Activated naive CD8-positive, alpha-beta T cell treated with anti-CD3 and anti-CD28 coated beads, Interleukin-2, amount 50 U/mL, for 24 hours (primary cell): ENCODE measurements around the gene MBP.

ENCODE experiments used
- ATAC-seq: fragments of 150-1000 bp; cut with Tn5 transposase; one replicate; pipeline ENCODE4 v1.10.0; 2021
- DNase-seq: peaks from one replicate; pipeline ENCODE4 v3.0.0; 2021
- H3K27ac Mint-ChIP-seq: one replicate; pipeline ENCODE4 v1.8.0; 2021; ENCODE audit warnings: mild to moderate bottlenecking, mixed read lengths
- H3K27me3 Mint-ChIP-seq: one replicate; pipeline ENCODE4 v1.8.0; 2021; ENCODE audit warnings: mixed read lengths
- H3K36me3 Mint-ChIP-seq: one replicate; pipeline ENCODE4 v1.8.0; 2021; ENCODE audit warnings: low read depth, mixed read lengths
- H3K4me1 Mint-ChIP-seq: one replicate; pipeline ENCODE4 v1.8.0; 2021; ENCODE audit warnings: mixed read lengths
- H3K4me3 Mint-ChIP-seq: one replicate; pipeline ENCODE4 v1.8.0; 2021; ENCODE audit warnings: mild to moderate bottlenecking, moderate library complexity, mixed read lengths
- H3K9me3 Mint-ChIP-seq: one replicate; pipeline ENCODE4 v1.8.0; 2021; ENCODE audit warnings: mixed read lengths

MBP gene

GRCh38 chr18:77161383-77161782, 28.8 kb upstream of the MBP start:
- Mint-ChIP-seq H3K27ac (no peak overlapping the region), H3K4me1 (peaks cover 6% of the 10 kb centered on the region), H3K9me3 (no peaks in the 10 kb centered on the region), H3K36me3 (no peaks in the 10 kb centered on the region), H3K27me3 (peaks cover 3% of the 10 kb centered on the region), H3K4me3 (no peak overlapping the region)
- no peak for ATAC-seq
- DNase-seq = no peak

GRCh38 chr18:77160515-77160914, 27.9 kb upstream of the MBP start:
- H3K4me3 Mint-ChIP-seq = no peak overlapping the region
- DNase-seq = no peak
- peaks cover 6% of the 10 kb centered on the region for H3K4me1 Mint-ChIP-seq
- H3K27me3 Mint-ChIP-seq = no peaks in the 10 kb centered on the region
- no peak overlapping the region for H3K27ac Mint-ChIP-seq
- H3K9me3 Mint-ChIP-seq = no peaks in the 10 kb centered on the region
- no peaks in the 10 kb centered on the region for H3K36me3 Mint-ChIP-seq
- no peak for ATAC-seq

DNA sequence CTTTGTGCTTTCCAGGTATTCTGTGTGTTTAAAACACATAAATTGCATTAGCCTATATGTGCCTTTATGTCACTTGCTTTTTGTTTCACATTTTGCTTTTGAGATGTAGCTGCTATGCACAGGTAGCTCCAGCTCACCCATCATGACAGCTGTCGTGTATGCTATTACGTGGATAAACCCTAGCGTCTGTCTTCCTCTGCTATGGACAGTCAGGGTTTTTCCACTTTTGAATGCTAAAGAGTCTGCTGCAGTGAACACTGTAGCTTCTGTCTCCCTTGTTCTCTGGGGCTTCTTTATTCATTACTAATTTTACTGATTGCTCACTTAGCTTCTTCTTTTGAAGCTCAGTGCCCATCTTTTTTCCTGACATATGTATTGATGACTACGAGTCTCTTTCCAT, 24.7 kb upstream of the MBP start:
- ATAC-seq = no peak
- H3K27ac Mint-ChIP-seq = no peak overlapping the region
- H3K4me1 Mint-ChIP-seq = peaks cover 6% of the 10 kb centered on the region
- no peak overlapping the region for H3K4me3 Mint-ChIP-seq
- no peaks in the 10 kb centered on the region for H3K9me3 Mint-ChIP-seq
- H3K27me3 Mint-ChIP-seq = no peaks in the 10 kb centered on the region
- no peak for DNase-seq
- no peaks in the 10 kb centered on the region for H3K36me3 Mint-ChIP-seq

- Mint-ChIP-seq H3K27me3 (no peaks in the 10 kb centered on the region), H3K36me3 (no peaks in the 10 kb centered on the region), H3K4me1 (peaks cover 12% of the 10 kb centered on the region), H3K4me3 (no peak overlapping the region), H3K9me3 (no peaks in the 10 kb centered on the region), H3K27ac (no peak overlapping the region)
- ATAC-seq = no peak
- DNase-seq = no peak
These were observed 22.4 kb upstream of the MBP start for GRCh38 chr18:77155031-77155430.

GRCh38 chr18:77153404-77153803, 20.8 kb upstream of the MBP start:
- peaks cover 17% of the 10 kb centered on the region for H3K4me1 Mint-ChIP-seq
- no peak overlapping the region for H3K4me3 Mint-ChIP-seq
- no peaks in the 10 kb centered on the region for H3K9me3 Mint-ChIP-seq
- DNase-seq (no peak), ATAC-seq (no peak)
- no peaks in the 10 kb centered on the region for H3K27me3 Mint-ChIP-seq
- no peaks in the 10 kb centered on the region for H3K36me3 Mint-ChIP-seq
- no peak overlapping the region for H3K27ac Mint-ChIP-seq

- DNase-seq = no peak
- peaks cover 32% of the 10 kb centered on the region for H3K4me1 Mint-ChIP-seq
These were observed 19.4 kb upstream of the MBP start for GRCh38 chr18:77151772-77152520.

GRCh38 chr18:77151033-77151771, 18.6 kb upstream of the MBP start:
- Mint-ChIP-seq H3K27me3 (no peaks in the 10 kb centered on the region), H3K4me3 (no peak overlapping the region), H3K36me3 (no peaks in the 10 kb centered on the region), H3K9me3 (no peaks in the 10 kb centered on the region), H3K27ac (no peak overlapping the region), H3K4me1 (peaks cover 39% of the 10 kb centered on the region)
- DNase-seq (no peak), ATAC-seq (no peak)

More at GRCh38 chr18:77151772-77152520, 19.4 kb upstream of the MBP start:
- Mint-ChIP-seq H3K9me3 (no peaks in the 10 kb centered on the region), H3K27me3 (no peaks in the 10 kb centered on the region), H3K36me3 (no peaks in the 10 kb centered on the region), H3K27ac (no peak overlapping the region), H3K4me3 (no peak overlapping the region)
- ATAC-seq = no peak

DNA sequence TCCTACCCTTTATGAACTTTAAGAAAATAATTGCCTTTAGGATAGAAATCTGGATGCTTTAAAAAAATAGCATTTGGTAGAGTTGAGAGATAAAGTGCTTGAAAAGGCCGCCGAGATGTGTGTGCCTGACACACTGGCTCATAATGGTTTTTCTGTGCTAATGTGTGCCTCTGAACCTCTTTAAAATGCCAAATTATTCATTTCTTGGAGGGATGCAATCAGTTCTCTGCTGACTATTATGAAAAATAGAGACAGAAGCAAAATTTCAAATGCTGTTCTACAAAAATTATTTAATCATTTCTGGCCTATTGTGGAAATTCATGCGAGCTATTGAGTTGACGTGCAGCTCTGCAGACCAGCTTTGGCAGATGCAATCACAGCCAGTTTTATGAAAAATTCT, 18.0 kb upstream of the MBP start:
- Mint-ChIP-seq H3K27me3 (no peaks in the 10 kb centered on the region), H3K4me1 (peaks cover 41% of the 10 kb centered on the region), H3K27ac (no peak overlapping the region), H3K36me3 (no peaks in the 10 kb centered on the region), H3K4me3 (no peak overlapping the region), H3K9me3 (no peaks in the 10 kb centered on the region)
- ATAC-seq (no peak), DNase-seq (no peak)

GRCh38 chr18:77148289-77148688, 15.7 kb upstream of the MBP start:
- ATAC-seq (no peak), DNase-seq (no peak)
- peaks cover 8% of the 10 kb centered on the region for H3K9me3 Mint-ChIP-seq
- H3K36me3 Mint-ChIP-seq = peaks cover 6% of the 10 kb centered on the region
- no peaks in the 10 kb centered on the region for H3K27me3 Mint-ChIP-seq
- H3K27ac Mint-ChIP-seq = no peak overlapping the region
- no peak overlapping the region for H3K4me3 Mint-ChIP-seq
- peaks cover 50% of the 10 kb centered on the region for H3K4me1 Mint-ChIP-seq

DNA sequence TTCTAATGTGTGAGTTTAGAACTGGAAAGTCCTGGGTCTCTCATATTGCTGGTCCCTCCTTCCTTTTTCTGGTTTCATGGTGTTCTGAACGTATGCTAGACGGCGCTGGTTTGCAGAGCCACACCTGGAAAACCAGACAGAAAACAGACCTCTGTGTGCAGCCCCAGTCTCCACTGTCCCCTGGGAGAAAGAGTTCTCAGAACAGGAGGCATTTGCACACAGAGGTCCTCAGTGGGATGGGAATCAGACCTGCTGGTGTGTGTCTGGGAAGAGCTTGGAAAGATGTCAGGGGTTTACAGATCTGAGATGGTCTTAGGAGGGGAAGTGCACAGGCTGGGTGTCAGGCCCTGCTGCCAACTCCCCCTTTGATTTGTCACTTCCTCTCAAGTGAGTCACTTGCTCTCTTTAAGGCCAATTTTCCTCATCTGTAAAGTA, 14.9 kb upstream of the MBP start:
- peak; percentile 91 for ATAC-seq
- Mint-ChIP-seq H3K4me3 (peak overlapping the region; percentile 1), H3K9me3 (peaks cover 14% of the 10 kb centered on the region), H3K27ac (peak overlapping the region; percentile 68), H3K4me1 (peaks cover 50% of the 10 kb centered on the region), H3K36me3 (peaks cover 10% of the 10 kb centered on the region), H3K27me3 (no peaks in the 10 kb centered on the region)
- peak; percentile 36 for DNase-seq

GRCh38 chr18:77146249-77147080, 13.9 kb upstream of the MBP start:
- H3K27ac Mint-ChIP-seq = no peak overlapping the region
- ATAC-seq (no peak), DNase-seq (no peak)

GRCh38 chr18:77145364-77145901, 12.8 kb upstream of the MBP start:
- no peak for DNase-seq
- Mint-ChIP-seq H3K27me3 (no peaks in the 10 kb centered on the region), H3K27ac (no peak overlapping the region), H3K4me3 (no peak overlapping the region), H3K9me3 (peaks cover 21% of the 10 kb centered on the region), H3K4me1 (peaks cover 52% of the 10 kb centered on the region), H3K36me3 (peaks cover 17% of the 10 kb centered on the region)
- ATAC-seq = no peak

More at GRCh38 chr18:77146249-77147080, 13.9 kb upstream of the MBP start:
- Mint-ChIP-seq H3K9me3 (peaks cover 21% of the 10 kb centered on the region), H3K36me3 (peaks cover 17% of the 10 kb centered on the region), H3K4me1 (peaks cover 53% of the 10 kb centered on the region), H3K4me3 (no peak overlapping the region), H3K27me3 (no peaks in the 10 kb centered on the region)

GRCh38 chr18:77144451-77145118, 12.0 kb upstream of the MBP start:
- Mint-ChIP-seq H3K4me3 (no peak overlapping the region), H3K27ac (no peak overlapping the region), H3K9me3 (peaks cover 21% of the 10 kb centered on the region), H3K27me3 (no peaks in the 10 kb centered on the region), H3K36me3 (peaks cover 17% of the 10 kb centered on the region), H3K4me1 (peaks cover 59% of the 10 kb centered on the region)
- DNase-seq = no peak
- no peak for ATAC-seq

DNA sequence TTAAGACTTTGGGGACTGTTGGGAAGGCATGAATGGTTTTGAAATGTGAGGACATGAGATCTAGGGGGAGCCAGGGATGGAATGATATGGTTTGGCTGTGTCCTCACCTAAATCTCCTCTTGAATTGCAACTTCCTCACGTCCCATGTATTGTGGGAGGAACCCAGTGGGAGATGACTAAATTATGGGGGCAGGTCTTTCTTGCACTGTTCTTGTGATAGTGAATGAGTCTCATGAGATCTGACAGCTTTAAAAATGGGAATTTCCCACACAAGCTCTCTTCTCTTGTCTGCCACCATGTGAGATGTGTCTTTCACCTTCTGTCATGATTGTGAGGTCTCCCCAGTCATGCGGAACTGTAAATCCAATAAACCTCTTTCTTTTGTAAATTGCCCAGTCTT, 11.5 kb upstream of the MBP start:
- Mint-ChIP-seq H3K4me1 (peaks cover 58% of the 10 kb centered on the region), H3K36me3 (peaks cover 17% of the 10 kb centered on the region), H3K4me3 (no peak overlapping the region), H3K9me3 (peaks cover 21% of the 10 kb centered on the region), H3K27ac (no peak overlapping the region), H3K27me3 (no peaks in the 10 kb centered on the region)
- ATAC-seq (no peak), DNase-seq (no peak)
